PFSK-1 (cell line): ENCODE data around the gene MACF1.

ENCODE experiments used
- FOXP2 ChIP-seq: optimal IDR thresholded peaks from 2 replicates; pipeline ENCODE3; 2011; ENCODE audit warnings: borderline replicate concordance, control low read depth, inconsistent platforms; ENCODE audit not compliant: insufficient read depth; ENCODE audit errors: extremely low read length, extremely low read depth
- POLR2AphosphoS5 ChIP-seq: IDR thresholded peaks from 2 replicates; pipeline ENCODE4 v1.6.1; 2012; ENCODE audit warnings: low read depth, mild to moderate bottlenecking, control low read depth, low read length, moderate library complexity
- SIN3A ChIP-seq: IDR thresholded peaks from 2 replicates; pipeline ENCODE4 v1.6.1; 2012; ENCODE audit warnings: mild to moderate bottlenecking, low read length, moderate library complexity, borderline replicate concordance; ENCODE audit not compliant: insufficient read depth
- TAF1 ChIP-seq: IDR thresholded peaks from 2 replicates; pipeline ENCODE4 v1.6.1; 2012; ENCODE audit warnings: low read length, control low read depth, borderline replicate concordance; ENCODE audit not compliant: insufficient read depth
- TF ChIP-seq, protein P1 (sequence below), 2 experiments: IDR thresholded peaks; 2 replicates each; pipeline versions ENCODE4 v1.6.1 to v1.8.0; 2011 to 2012; ENCODE audit warnings: low read depth in 2 of 2, low read length in 2 of 2, control low read depth in 1 of 2, inconsistent platforms in 1 of 2, mild to moderate bottlenecking in 1 of 2, moderate library complexity in 1 of 2; ENCODE audit not compliant: insufficient read depth in 1 of 2

The MACF1 gene

DNA sequence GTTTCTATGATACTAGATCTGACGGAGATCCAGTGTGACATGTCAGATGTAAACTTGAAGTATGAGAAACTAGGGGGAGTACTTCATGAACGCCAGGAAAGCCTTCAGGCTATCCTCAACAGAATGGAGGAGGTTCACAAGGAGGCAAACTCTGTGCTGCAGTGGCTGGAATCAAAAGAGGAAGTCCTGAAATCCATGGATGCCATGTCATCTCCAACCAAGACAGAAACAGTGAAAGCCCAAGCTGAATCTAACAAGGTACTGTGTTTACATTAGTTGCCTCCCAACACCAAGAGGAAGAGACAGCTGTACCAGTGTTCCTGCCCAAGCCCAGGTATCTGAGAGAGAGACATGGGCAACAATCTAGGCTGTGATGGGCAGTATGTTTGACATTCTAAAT lies 174.7 kb downstream of the MACF1 start:
- TF ChIP-seq TAF1, result no peak
- TF ChIP-seq FOXP2, result no peak
- TF ChIP-seq, protein P1, sequence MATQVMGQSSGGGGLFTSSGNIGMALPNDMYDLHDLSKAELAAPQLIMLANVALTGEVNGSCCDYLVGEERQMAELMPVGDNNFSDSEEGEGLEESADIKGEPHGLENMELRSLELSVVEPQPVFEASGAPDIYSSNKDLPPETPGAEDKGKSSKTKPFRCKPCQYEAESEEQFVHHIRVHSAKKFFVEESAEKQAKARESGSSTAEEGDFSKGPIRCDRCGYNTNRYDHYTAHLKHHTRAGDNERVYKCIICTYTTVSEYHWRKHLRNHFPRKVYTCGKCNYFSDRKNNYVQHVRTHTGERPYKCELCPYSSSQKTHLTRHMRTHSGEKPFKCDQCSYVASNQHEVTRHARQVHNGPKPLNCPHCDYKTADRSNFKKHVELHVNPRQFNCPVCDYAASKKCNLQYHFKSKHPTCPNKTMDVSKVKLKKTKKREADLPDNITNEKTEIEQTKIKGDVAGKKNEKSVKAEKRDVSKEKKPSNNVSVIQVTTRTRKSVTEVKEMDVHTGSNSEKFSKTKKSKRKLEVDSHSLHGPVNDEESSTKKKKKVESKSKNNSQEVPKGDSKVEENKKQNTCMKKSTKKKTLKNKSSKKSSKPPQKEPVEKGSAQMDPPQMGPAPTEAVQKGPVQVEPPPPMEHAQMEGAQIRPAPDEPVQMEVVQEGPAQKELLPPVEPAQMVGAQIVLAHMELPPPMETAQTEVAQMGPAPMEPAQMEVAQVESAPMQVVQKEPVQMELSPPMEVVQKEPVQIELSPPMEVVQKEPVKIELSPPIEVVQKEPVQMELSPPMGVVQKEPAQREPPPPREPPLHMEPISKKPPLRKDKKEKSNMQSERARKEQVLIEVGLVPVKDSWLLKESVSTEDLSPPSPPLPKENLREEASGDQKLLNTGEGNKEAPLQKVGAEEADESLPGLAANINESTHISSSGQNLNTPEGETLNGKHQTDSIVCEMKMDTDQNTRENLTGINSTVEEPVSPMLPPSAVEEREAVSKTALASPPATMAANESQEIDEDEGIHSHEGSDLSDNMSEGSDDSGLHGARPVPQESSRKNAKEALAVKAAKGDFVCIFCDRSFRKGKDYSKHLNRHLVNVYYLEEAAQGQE (IDR thresholded peaks at IDR 0.05; ENCODE audit: insufficient read depth in 1 of 2, low read depth in 2 of 2, low read length in 2 of 2), result no peak
- TF ChIP-seq SIN3A, result no peak
- no peak for TF ChIP-seq POLR2AphosphoS5

DNA sequence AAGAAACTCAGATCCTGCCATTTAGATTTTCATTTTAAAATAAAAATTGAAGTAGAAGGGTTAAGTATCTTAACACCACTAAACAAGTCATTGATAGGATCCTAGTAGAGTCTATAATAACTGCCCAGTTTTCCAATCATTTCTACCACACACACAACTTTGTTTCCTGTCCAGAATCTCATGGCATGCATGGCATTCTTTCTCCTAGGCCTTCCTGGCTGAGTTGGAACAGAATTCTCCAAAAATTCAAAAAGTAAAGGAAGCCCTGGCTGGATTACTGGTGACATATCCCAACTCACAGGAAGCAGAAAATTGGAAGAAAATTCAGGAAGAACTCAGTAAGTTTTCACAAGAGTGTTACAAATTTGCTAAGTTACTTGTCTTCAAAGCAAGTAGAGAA lies 175.5 kb downstream of the MACF1 start:
- TF ChIP-seq, protein P1 (IDR thresholded peaks at IDR 0.05; ENCODE audit: insufficient read depth in 1 of 2, low read depth in 2 of 2, low read length in 2 of 2), result no peak
- TF ChIP-seq TAF1 (no peak), FOXP2 (no peak), SIN3A (no peak)

DNA sequence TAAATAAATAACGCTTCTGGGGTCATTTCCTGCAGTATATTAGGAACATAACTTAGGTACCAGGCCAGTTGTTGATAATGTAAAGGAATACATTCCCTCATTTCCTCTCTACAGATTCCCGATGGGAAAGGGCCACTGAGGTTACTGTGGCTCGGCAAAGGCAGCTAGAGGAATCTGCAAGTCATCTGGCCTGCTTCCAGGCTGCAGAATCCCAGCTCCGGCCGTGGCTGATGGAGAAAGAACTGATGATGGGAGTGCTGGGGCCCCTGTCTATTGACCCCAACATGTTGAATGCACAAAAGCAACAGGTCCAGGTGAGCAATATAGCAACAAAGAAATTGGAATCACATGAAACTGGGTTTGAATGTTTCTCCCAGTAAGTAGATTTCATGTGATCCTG lies 177.3 kb downstream of the MACF1 start:
- no peak for TF ChIP-seq TAF1
- no peak for TF ChIP-seq SIN3A
- no peak for TF ChIP-seq FOXP2
- TF ChIP-seq POLR2AphosphoS5, result no peak
- TF ChIP-seq, protein P1 (IDR thresholded peaks at IDR 0.05; ENCODE audit: insufficient read depth in 1 of 2, low read depth in 2 of 2, low read length in 2 of 2), result no peak

DNA sequence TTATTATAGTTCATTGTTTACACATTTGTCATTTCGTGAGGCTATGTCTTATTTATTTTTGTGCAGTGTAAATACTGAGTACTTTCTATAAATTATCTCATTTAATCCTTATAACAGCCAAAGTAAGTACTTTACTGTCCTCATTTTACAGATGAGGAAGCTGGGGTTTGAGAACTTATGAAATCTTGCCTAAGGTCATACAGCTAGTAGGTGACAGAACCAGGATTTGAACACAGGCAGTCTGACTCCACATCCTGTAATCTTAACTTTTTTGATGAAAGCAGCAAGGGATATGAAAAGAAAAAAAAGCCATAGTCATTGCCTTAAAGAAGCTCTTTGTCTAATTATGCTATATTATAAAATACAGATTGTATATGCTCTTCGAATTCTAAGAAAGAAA lies 179.8 kb downstream of the MACF1 start:
- no peak for TF ChIP-seq TAF1
- TF ChIP-seq, protein P1 (IDR thresholded peaks at IDR 0.05; ENCODE audit: insufficient read depth in 1 of 2, low read depth in 2 of 2, low read length in 2 of 2), result no peak
- no peak for TF ChIP-seq FOXP2
